NCI-H345 treated with DMSO at 0.1 percent for 48 hours (cell line): ENCODE data around the gene FARS2.

Source experiments
- DNase-seq: peaks from one replicate; lab custom pipeline; 2025; ENCODE audit not compliant: unreplicated experiment; lab: John Stamatoyannopoulos, UW

FARS2 gene

DNA sequence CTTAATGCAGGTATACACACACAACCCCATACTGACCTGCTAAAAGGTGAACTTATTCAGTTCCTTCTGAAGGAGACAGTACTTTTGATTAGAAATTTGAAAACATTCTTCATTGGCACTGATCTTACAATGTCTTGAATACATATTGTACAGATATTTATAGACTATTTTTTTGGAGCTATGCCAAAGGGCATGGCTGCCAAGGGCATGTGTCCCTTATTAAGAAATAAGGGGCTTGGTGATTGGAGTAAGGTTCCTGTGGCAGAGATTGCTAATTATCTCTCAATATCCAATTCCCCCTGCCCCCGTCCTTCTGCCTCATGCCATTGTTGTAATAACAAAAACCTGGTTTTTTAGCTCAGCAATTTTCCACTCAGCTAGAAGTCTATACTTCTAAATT, 355.9 kb downstream of the FARS2 start:
- DNase-seq = no peak

DNA sequence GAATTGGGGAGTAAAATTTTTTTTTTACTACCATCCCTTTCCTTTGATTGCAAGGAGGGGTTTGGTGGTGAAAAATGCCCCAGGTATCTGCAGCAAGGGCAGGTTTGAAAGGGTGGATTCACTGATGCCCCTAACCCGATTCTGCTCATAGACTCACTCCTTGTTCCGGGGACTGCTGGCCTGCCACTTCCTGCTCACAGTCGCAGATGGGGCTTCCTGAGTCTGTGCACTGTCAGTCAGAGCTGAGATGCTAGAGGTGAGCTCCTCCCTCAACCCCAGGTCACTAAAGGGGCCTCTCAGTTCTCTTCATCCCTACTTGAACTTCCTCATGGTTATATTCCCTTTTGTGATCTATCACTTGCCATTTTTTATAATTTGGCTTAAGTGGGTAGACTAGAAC, 357.9 kb downstream of the FARS2 start:
- DNase-seq = no peak

DNA sequence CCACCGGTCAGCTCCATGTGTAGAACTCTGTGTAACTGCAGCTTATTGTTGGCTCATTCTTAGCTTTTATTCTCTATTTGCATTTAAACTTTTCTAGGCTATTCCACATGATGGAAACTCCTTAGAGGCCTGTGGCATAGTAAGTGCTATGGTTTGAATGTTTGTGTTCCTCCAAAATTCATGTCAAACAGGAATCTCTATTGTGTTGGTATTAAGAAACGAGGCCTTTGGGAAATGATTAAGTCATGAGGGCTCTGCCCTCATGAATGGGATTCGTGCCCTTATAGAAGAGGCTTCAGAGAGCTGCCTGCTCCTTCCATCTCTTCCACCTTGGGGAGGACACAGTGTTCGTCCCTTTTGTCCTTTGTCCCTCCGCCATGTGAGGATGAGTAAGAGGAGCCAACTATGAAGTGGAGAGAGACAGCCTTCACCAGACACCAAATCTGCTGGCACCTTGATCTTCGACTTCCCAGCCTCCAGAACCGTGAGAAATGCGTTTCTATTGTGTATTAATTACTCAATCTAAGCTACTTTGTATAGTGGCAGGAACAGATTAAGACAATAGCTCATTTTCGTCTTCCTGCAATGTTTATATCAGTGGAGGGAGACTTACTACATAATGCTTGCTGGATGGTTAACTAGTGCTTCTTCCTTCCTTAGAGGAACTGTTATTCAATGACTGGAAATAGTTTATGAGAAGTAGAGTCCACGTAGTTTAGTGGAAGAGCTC, 361.1 kb downstream of the FARS2 start:
- DNase-seq = no peak

DNA sequence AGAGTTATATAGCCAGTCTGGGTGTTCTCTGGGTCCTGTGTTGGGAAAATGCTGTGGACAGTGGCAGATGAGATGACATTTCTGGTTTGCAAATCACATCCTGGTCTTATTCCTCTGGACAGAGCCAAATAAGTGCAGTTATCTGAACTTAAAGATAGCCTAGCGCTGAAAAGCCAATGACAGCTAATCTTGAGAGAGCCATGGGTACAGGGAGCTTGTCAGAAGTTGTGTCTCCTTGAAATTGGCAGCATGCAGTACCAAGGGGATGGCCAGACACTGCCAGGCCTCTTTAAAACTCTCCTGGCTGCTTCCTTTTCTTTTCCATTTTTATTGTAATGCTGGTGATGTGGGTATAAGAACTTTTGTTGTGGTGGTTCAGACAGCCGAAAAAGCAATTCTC, 362.5 kb downstream of the FARS2 start:
- no peak for DNase-seq

DNA sequence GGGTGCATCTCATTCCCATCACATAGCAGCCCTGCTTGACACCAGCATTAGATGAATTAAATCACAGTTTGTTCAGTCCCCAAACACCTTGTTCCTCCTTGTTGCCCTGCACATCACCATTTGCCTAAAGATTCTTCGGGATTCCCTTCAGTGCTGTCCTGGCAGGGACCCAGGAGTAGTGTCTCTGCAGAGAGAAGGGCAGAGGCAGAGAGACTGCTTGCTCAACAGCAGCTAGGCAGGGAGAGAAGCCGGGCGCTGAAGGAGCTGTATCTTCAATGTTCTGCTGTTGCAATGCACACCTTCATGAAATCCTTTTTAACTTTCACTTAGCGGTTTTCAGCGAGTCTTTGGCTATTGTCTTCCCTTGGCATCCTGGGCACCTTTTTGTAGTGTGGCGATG, 362.9 kb downstream of the FARS2 start:
- no peak for DNase-seq

DNA sequence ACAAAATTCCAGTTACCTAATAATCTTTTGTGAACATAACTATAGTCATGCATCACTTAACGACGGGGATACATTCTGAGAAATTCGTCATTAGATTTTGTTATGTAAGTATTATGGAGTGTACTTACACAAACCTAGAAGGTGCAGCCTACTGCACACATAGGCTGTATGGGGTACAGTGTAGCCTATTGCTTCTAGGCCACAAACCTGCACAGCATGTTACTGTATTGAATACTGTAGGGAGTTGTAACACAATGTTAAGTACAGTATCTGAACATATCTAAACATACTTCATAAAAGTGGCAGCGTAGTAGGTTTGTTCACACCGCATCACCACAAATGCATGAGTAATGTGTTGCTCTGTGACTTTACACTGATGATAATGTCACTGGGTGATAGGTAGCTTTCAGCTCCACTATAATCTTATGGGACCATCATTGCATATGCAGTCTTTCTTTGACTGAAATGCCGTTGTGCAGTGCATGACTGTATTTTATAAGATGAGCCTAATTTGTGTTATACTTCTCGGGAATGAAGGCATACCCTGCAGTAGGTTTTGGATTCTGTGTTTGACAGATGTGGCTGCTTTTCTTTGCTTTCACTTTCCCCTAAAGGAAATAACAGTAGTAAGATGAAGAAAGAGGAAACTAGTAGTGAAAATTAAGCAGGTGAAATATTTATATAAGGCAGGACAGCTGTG, 365.6 kb downstream of the FARS2 start:
- no peak for DNase-seq

DNA sequence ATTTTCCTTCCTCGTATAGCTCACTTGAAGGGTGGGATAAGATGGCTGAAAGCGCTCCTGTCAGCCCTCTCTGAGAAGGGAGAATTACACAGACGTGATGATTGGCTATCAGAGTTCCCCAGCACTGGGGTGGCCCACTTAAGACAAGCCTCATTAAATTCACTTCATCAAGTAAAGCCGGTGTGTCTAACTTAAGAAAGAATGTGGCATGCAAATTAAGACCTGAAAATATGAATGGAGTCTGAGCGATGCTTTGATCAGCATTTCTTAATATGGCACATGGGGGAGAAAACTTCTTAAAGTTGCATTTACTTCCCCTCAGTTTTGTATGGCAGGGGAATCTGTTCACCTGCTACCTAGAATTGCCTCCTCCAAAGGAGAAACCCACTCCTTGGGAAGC, 369.3 kb downstream of the FARS2 start:
- DNase-seq = no peak

DNA sequence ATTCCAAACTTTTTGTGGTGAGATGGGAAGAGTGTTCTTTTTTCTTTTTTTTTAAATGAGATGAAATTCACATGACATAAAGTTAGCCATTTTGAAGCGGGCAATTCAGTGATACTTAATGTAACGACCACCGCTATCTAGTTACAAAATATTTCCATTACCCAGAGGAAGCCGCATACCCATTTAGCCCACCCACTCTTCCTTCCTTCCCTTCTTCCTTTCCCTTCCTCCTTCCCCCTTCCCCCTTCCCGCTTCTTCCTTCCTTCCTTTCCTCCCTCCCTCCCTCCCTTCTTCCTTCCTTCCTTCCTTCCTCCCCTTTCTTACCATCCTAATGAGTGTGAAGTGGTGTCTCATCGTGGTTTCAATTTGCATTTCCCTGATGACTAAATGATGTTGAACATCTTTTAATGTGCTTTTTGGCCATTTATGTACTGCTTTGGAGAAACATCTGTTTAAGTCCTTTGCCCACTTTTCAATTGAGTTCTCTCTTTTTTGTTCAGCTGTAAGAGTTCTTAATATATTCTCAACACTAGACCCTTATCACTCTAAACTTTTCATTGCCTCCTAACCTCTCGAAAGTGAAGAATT, 371.1 kb downstream of the FARS2 start:
- no peak for DNase-seq

DNA sequence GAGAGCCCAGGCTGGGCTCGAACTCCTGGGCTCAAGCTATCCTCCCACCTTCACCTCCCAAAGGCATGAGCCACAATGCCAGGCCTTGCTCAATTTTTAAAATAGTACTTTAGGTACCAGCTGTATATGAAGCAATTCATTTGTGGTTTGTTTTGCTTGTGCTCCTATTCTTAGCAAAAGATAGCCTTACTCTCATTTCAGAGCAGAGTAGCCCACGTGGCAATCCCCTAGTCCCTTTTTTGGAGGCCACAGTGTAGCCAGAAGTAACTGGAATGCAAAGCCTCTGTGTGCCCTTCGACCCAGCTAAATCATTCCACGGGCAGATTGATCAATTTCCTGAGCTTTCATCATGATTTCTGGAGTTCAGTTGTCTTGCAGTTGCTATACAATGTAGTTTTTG, 373.2 kb downstream of the FARS2 start:
- DNase-seq = no peak

DNA sequence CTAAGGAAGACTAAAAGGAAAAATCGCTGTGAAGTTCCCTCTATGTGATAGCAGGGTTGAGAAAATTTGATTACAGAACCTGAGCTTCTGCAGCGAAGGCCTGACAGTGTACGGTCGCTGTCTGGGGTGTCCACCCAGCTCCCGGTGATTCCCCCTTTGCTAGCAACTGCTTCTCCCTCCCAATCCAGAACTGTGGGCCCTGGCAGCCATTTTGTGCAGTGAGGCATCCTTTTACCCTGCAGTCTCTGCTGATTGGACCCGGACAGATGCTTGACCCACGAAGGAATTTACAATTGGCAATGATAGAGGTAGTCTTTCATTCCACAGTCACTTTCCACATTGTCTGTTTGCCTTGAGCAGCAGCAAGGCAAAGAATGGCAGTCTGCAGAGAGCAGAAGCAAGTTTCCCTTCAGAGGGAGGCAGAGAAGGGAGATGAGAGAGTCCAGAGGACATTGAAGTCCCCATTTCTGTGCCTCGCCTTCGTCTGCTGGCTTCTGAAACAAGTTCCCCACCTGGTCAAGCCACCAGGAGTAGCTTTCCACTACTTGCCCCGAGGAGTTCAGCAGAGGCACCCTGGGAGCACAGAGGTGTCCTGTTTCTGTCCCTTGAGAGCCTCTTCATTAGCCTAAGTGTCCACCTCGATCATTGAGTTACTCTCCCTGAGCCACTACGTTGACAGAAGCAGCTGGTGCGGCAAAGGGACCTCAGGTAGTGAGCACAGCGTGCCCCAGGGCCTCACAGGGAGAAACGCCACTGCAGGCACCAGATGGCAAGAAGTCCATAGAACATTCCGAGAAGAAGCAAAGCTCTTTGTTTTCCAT, 375.1 kb downstream of the FARS2 start:
- DNase-seq = no peak

DNA sequence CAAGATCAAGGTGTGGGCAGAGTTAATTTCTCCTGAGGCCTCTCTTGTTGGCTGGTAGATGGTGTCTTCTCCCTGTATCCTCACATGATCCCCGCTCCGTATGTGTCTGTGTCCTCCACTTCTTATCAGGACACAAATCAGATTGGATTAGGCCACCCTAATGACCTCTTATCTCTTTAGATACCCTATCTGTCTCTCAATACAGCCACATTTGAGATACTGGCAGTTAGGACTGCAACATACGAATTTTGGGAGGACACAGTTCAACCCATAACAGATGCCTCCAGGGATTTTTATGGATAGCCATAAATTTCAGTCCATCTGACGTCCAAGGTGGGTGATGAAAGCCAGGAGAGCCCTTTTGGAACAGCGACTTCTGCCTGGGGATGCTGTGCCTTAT, 376.4 kb downstream of the FARS2 start:
- no peak for DNase-seq

DNA sequence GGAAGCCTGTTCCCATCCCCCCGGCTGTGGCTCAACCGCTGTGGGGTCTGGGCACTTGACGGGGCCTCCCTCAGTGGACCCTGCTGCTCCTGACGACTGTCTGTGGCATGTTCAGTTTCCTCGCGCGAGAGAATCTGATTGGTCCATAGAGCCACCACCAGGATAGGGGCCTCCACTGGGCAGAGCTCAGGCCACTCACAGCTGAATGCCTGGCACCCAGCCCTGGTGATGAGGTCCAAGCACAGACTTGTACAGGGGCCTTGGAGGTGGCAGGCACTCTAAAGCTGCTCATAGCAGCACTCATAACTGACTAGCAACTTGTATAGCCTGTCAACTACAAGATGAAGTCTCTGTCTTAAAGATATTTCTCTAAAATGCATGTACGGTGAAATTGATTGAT, 377.4 kb downstream of the FARS2 start:
- no peak for DNase-seq

DNA sequence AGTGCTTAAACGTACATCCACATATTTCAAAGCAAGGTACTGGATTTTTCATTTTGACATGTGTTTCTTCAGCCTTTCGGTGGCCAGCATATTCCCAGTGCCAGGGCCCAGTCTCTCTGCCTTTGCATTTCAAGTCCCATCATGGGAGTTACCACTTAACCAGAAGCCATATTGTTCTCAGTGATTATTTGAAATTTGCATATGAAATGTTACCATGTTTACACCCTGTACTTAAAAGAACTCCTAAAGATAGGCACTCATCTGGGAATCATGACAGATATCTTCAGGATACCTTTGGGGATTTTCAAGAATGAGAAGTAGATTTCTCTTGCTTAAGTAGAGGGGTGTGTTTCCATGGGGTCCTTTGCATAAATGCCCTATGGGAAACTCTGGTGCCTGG, 377.9 kb downstream of the FARS2 start:
- DNase-seq = no peak

DNA sequence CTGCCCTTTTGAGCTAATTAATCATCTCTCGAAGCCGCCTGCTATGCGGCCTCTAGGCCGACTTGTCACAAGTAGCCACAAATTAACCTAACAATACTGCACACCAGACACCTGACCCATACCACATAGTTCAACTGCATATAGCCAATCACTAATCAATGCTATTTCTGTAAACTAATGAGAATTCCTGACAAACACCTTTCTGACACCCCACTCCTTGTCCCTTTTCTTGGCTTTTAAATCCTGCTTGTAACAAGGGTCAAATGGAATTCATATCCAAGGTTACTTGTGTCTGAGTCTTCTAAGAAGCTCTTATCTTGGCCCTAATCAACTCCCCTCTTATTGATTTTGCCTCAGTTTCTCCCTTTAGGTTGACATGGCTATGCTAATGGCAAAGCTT, 379.3 kb downstream of the FARS2 start:
- no peak for DNase-seq

DNA sequence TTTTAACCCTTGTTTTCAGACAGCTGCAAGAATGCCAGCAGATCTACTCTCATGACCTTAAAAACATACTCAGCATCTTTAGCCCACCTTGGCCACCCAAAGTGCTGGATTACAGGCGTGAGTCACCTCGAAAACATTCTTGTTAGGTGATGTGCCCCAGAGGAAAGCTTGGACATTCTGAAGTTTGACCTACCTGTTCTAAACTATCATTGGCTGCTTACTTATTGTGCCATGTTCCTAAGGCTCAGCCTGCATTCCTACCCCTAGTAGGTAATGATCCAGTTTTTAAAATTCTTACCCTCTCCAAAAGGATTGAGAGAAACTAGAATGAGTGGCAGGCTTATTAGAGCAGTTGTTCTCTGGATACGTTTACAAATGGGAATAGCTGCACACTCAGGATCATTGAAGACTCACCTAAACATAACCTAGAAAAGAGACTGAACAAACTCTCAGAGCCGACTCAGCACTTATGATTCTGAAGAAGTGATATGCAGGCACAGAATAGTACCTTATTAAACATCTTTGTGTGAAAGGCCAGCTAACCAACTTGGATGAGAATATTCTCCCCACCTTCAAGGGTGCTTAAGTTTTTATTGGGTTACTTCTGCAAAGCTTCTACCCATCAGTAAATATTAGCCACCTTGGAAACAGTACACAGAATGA, 383.3 kb downstream of the FARS2 start:
- DNase-seq = no peak

DNA sequence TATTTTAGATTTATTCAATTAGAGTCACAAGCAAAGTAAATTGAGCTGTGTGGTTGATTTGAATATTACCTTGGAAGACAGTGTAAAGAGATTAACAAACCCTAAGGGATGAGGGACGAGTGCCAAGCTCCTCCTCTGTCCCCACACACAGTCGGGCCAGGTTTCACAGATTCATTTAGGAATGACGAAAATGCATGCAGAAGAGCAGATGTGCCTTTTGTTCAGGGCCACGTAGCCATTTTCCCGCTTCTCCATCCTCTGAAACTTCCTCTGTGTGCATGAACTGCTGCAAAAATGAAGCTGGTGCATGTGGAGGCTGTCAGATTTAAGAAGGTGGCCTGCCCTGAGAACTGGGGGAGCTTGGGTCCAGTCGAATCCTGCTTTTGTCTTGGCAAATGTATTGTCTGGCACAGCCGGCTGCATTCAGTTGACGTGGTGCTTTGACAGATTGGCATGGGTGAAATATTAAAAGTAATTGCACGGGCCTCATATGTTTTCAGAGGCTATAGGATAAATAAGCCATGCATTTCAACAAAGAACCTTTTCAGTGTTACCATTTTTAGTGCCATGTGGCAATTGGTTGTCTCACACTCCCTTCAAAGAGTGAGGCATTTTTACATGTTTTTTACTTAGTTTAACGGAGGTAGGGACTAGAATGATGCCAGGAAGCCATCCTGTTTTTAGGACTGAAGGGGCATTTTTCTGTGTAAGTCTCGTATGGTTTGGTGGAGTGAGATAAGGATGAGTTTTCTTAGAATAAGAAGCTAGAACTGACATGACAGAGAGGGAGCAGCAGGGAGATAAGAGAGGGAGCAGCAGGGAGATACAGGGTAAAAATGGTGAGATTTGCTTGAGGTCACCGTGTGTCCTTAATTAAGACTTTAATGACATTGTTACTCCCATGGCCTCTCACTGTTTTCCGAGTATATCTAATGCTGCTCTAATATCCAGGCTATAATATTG, 384.3 kb downstream of the FARS2 start:
- DNase-seq = peak; percentile 6

DNA sequence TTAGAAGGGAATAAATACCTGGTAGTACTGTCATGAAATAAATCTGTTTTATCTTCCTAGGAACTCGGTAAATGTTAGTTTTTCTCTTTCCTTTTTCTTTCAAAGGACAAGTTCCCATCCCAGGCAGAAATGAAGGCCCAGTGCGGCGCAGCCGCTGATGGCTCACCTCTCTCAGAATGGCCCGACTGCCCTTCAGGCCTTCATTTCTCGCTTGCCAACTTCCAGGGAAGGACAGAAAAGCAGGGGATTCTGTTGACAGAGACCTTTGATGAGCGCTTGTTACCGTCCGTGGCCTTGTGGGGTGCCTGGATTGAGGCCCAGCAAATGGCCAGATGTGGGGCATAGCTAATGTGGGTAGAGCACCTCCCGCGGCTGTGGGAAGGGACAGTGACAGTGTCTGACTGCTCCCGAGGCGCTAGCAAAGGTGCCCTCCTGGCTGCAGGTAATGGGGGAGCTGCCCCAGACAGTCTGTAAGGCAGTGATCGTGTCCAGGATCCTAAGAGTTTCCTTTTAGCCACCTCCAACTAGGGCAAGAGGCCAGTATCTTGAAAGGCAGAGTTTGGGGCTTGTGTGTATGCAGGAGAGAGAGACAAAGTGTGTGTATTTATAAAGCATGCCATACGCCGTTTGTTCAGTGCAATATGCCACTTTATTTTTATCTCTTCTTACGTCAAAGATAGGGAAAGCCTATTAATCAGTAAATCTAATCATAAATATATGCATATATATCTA, 391.3 kb downstream of the FARS2 start:
- DNase-seq = no peak

DNA sequence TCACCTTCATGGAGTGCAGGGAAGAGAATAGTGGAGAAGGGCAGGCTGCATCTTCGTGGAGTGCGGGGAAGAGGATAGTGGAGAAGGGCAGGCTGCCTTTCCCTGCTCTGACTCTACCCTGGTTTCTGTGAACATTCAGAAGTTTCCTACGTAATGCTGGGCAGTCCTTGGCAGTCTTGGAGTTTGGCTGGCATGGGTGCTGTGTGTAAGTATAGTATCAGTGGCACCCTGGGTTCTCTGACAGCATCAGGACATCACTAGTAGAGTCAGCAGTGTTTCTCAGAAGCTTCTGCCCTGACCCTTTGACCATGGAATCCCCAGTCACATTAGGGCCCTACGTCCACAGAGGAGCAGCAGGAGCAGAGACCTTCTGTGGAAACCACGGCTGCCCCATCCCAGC, 392.5 kb downstream of the FARS2 start:
- DNase-seq = no peak

DNA sequence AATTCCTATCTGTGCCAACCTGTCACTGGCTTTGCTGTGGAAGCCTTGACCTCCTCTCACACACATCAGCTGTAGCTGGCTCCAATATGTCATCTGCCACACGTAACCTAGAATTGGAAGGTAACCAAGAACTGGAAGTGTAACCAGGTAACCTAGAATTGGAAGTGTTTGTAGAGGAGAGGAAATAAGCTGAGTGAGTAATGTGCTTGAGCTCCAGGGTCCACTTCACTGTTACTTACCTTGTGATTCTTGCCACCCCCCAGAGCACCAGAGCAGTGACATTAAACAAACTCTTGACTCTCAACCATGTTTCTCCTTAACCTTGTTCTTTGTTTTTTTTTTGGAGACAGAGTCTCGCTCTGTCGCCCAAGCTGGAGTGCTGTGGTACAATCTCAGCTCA, 394.9 kb downstream of the FARS2 start:
- no peak for DNase-seq
